Astrocyte (in vitro differentiated cells and primary cell): ENCODE results near the gene CCDC15. TPM values are rescaled to one million over a fixed set of nuclear protein-coding genes. Genes with fewer than 3 reads are reported as not detected.
A peak's percentile ranks its signal among the peaks of the same experiment; 100 is the strongest.
"Not testable (repeated sequence)": the region's sequence is repeated elsewhere in the genome, so short reads cannot be mapped to it uniquely, and the experiment has no call there.

Experiments used
- DNase-seq: peaks from one replicate; pipeline ENCODE4 v3.0.0-alpha.2; 2010; ENCODE audit warnings: low read depth
- FAIRE-seq: peaks from 2 replicates; lab custom pipeline; 2011; peaks lifted over from hg19 to GRCh38; lab: Jason Lieb, UNC
- H2AFZ ChIP-seq: 2 replicates; pipeline ENCODE4 v1.6.0; 2012; ENCODE audit warnings: low read depth, low read length, inconsistent platforms
- H3K27ac ChIP-seq: 2 replicates; pipeline ENCODE4 v1.5.1; 2011; ENCODE audit warnings: low read depth, low read length, inconsistent platforms
- H3K27me3 ChIP-seq: 2 replicates; pipeline ENCODE4 v1.6.0; 2011; ENCODE audit warnings: low read length, inconsistent platforms; ENCODE audit not compliant: insufficient read depth
- H3K36me3 ChIP-seq: 2 replicates; pipeline ENCODE4 v1.5.1; 2011; ENCODE audit warnings: low read length, inconsistent platforms; ENCODE audit not compliant: insufficient read depth
- H3K4me1 ChIP-seq: 2 replicates; pipeline ENCODE4 v1.5.1; 2011; ENCODE audit warnings: low read length, inconsistent platforms; ENCODE audit not compliant: insufficient read depth
- H3K4me2 ChIP-seq: 2 replicates; pipeline ENCODE4 v1.6.0; 2012; ENCODE audit warnings: low read length, inconsistent platforms
- H3K4me3 ChIP-seq: 2 replicates; pipeline ENCODE4 v1.5.1; 2011; ENCODE audit warnings: low read depth, mild to moderate bottlenecking, low read length, inconsistent platforms; ENCODE audit not compliant: insufficient read depth
- H3K79me2 ChIP-seq: 2 replicates; pipeline ENCODE4 v1.6.0; 2012; ENCODE audit warnings: mild to moderate bottlenecking, low read length, inconsistent platforms; ENCODE audit not compliant: insufficient read depth
- H3K9ac ChIP-seq: 2 replicates; pipeline ENCODE4 v1.6.0; 2012; ENCODE audit warnings: mild to moderate bottlenecking, low read length, inconsistent platforms
- H3K9me3 ChIP-seq: 2 replicates; pipeline ENCODE4 v1.5.1; 2012; ENCODE audit warnings: low read depth, mild to moderate bottlenecking, low read length, inconsistent platforms; ENCODE audit not compliant: insufficient read depth
- H4K20me1 ChIP-seq: 2 replicates; pipeline ENCODE4 v1.6.0; 2012; ENCODE audit warnings: low read length, inconsistent platforms; ENCODE audit not compliant: insufficient read depth
- H3K27ac Mint-ChIP-seq: one replicate; pipeline ENCODE4 v1.8.0; 2021; ENCODE audit warnings: mild to moderate bottlenecking, mixed read lengths; ENCODE audit not compliant: unreplicated experiment
- H3K27me3 Mint-ChIP-seq: one replicate; pipeline ENCODE4 v1.8.0; 2021; ENCODE audit warnings: low read depth, mixed read lengths; ENCODE audit not compliant: unreplicated experiment
- H3K36me3 Mint-ChIP-seq: one replicate; pipeline ENCODE4 v1.8.0; 2021; ENCODE audit warnings: low read depth, mixed read lengths; ENCODE audit not compliant: unreplicated experiment
- H3K4me1 Mint-ChIP-seq: one replicate; pipeline ENCODE4 v1.8.0; 2021; ENCODE audit warnings: low read depth, mixed read lengths; ENCODE audit not compliant: unreplicated experiment
- H3K4me3 Mint-ChIP-seq: one replicate; pipeline ENCODE4 v1.8.0; 2021; ENCODE audit warnings: mild to moderate bottlenecking, moderate library complexity, mixed read lengths; ENCODE audit not compliant: unreplicated experiment
- H3K9me3 Mint-ChIP-seq: one replicate; pipeline ENCODE4 v1.8.0; 2021; ENCODE audit warnings: mild to moderate bottlenecking, mixed read lengths; ENCODE audit not compliant: unreplicated experiment
- CTCF ChIP-seq: IDR thresholded peaks from 2 replicates; pipeline ENCODE4 v1.5.1; 2011; ENCODE audit warnings: low read depth, mild to moderate bottlenecking, inconsistent platforms, low read length, moderate library complexity; ENCODE audit not compliant: insufficient read depth
- EZH2 ChIP-seq: IDR thresholded peaks from 2 replicates; pipeline ENCODE4 v1.6.1; 2012; ENCODE audit warnings: mild to moderate bottlenecking, low read length, inconsistent platforms; ENCODE audit not compliant: insufficient read depth
- total RNA-seq: library from RNA; stranded (reverse); gene quantifications from 2 replicates; pipeline ENCODE4 v1.2.1, GENCODE V29; 2021

The CCDC15 gene
- total RNA-seq, 1 donor from 2014 or later, result 0.75 TPM

DNA sequence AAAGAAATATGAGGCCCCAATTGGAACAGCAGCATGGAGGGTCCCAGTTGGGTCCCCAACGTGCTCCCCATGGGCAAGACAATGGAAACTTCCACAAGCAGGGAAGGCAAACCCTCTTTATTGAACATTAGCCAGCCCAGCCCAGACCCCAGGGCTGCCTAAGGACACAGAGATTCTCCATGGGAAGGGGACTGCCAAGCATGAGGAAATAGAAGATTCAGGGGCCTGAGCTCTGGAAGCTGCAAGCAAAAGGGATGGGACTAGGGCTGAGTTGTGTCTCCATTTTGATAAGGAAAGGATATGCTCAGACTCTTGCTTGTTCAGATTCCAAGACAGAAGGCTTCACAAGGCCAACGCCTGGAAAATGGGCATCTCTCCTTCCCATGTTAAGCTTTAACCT, 134.1 kb downstream of the CCDC15 start:
- Histone ChIP-seq H3K36me3 (no peaks in the 10 kb centered on the region), H2AFZ (no peak overlapping the region), H3K27ac (no peak overlapping the region), H3K27me3 (no peaks in the 10 kb centered on the region), H3K4me3 (no peak overlapping the region), H4K20me1 (no peaks in the 10 kb centered on the region), H3K4me2 (no peak overlapping the region), H3K79me2 (no peaks in the 10 kb centered on the region), H3K4me1 (peaks cover 22% of the 10 kb centered on the region), H3K9ac (no peak overlapping the region), H3K9me3 (no peaks in the 10 kb centered on the region)
- peaks cover 23% of the 10 kb centered on the region for H3K4me1 Mint-ChIP-seq
- H3K9me3 Mint-ChIP-seq, result no peaks in the 10 kb centered on the region
- H3K27me3 Mint-ChIP-seq, result peaks cover 7% of the 10 kb centered on the region
- no peak for FAIRE-seq
- no peak overlapping the region for H3K27ac Mint-ChIP-seq
- no peak for DNase-seq
- H3K4me3 Mint-ChIP-seq, result no peak overlapping the region
- TF ChIP-seq EZH2 (no peak), CTCF (no peak)
- H3K36me3 Mint-ChIP-seq, result no peaks in the 10 kb centered on the region

DNA sequence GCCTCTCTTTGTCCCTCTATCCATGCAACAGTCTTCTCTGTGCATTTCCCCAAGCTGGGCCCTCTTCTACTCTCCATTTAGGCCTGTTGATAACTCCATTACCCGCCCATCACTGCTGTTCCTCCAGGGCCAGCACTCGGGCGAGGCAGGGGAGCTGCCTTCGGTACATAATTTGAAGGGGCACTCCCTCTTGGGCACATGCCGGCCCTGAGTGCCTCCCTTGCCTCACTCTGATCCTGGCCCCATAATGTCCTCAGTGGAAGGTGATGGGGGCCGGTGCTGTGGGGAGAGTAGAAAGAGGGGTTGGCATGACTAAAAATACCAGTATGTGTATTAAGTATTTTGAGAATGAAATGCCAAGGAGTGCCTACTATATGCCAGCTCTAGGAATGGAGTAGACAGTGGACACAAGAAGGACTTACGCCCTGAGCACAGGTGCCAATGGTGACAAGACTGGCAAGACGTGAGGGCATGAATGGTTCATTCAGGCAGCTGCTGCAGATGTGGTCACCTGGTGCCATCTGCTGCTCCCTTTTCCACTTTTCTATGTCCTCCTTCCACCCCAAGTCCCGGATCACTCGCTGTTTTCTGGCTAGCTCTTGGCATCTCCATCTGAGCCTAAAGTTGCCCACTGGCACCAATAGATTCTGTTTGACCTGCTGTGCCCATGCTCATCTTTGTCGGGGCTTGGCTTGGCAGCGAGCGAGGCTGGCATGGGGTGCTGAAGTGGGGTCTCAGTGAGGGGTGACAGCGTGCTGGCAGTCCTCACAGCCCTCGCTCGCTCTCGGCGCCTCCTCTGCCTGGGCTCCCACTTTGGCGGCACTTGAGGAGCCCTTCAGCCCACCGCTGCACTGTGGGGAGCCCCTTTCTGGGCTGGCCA, 134.8 kb downstream of the CCDC15 start:
- no peaks in the 10 kb centered on the region for H3K36me3 ChIP-seq
- no peak overlapping the region for H2AFZ ChIP-seq
- TF ChIP-seq EZH2 (no peak), CTCF (no peak)
- no peaks in the 10 kb centered on the region for H3K79me2 ChIP-seq
- peaks cover 21% of the 10 kb centered on the region for H3K4me1 Mint-ChIP-seq
- no peak for DNase-seq
- H3K4me3 Mint-ChIP-seq, result no peak overlapping the region
- no peak overlapping the region for H3K27ac ChIP-seq
- H3K4me1 ChIP-seq, result peaks cover 16% of the 10 kb centered on the region
- H3K9ac ChIP-seq, result no peak overlapping the region
- FAIRE-seq, result no peak
- H4K20me1 ChIP-seq, result no peaks in the 10 kb centered on the region
- H3K36me3 Mint-ChIP-seq, result no peaks in the 10 kb centered on the region
- H3K4me3 ChIP-seq, result no peak overlapping the region
- H3K27ac Mint-ChIP-seq, result no peak overlapping the region
- H3K27me3 Mint-ChIP-seq, result peaks cover 7% of the 10 kb centered on the region
- H3K9me3 ChIP-seq, result no peaks in the 10 kb centered on the region
- H3K9me3 Mint-ChIP-seq, result no peaks in the 10 kb centered on the region
- H3K27me3 ChIP-seq, result no peaks in the 10 kb centered on the region
- H3K4me2 ChIP-seq, result no peak overlapping the region

- not testable (repeated sequence) for H3K27me3 Mint-ChIP-seq, H3K9me3 ChIP-seq, H3K9me3 Mint-ChIP-seq, H3K79me2 ChIP-seq, DNase-seq, H3K4me2 ChIP-seq, H3K27ac ChIP-seq, H3K36me3 Mint-ChIP-seq, H4K20me1 ChIP-seq, FAIRE-seq, H2AFZ ChIP-seq, H3K27ac Mint-ChIP-seq, H3K4me3 Mint-ChIP-seq, H3K9ac ChIP-seq, H3K27me3 ChIP-seq, H3K4me3 ChIP-seq, H3K36me3 ChIP-seq
- peaks cover 16% of the 10 kb centered on the region for H3K4me1 ChIP-seq
- H3K4me1 Mint-ChIP-seq, result peaks cover 20% of the 10 kb centered on the region
Measured at GRCh38 chr11:125089481-125089880, 135.5 kb downstream of the CCDC15 start.

DNA sequence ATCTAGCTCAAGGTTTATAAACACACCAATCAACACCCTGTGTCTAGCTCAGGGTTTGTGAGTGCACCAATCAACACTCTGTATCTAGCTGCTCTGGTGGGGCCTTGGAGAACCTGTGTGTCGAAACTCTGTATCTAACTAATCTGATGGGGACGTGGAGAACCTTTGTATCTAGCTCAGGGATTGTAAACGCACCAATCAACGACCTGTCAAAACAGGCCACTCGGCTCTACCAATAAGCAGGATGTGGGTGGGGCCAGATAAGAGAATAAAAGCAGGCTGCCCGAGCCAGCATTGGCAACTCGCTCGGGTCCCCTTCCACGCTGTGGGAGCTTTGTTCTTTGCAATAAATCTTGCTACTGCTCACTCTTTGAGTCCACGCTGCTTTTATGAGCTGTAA, 136.1 kb downstream of the CCDC15 start:
- not testable (repeated sequence) for FAIRE-seq, H3K79me2 ChIP-seq, H3K9me3 Mint-ChIP-seq, H3K36me3 Mint-ChIP-seq, H2AFZ ChIP-seq, DNase-seq, H3K27me3 Mint-ChIP-seq, H3K9ac ChIP-seq, H3K36me3 ChIP-seq, H3K27me3 ChIP-seq, H3K9me3 ChIP-seq, H3K27ac ChIP-seq, H4K20me1 ChIP-seq, H3K4me3 ChIP-seq, H3K4me2 ChIP-seq, H3K4me3 Mint-ChIP-seq
- Mint-ChIP-seq H3K4me1 (peaks cover 19% of the 10 kb centered on the region), H3K27ac (peak overlapping the region; percentile 84)
- H3K4me1 ChIP-seq, result peaks cover 16% of the 10 kb centered on the region
